ENCODE results near the gene PLEKHG4B. TPM values are rescaled to one million over a fixed set of nuclear protein-coding genes. Genes with fewer than 3 reads are reported as not detected.

The PLEKHG4B gene
- total RNA-seq, 1 donor from 2014 or later: 6.8 TPM

DNA sequence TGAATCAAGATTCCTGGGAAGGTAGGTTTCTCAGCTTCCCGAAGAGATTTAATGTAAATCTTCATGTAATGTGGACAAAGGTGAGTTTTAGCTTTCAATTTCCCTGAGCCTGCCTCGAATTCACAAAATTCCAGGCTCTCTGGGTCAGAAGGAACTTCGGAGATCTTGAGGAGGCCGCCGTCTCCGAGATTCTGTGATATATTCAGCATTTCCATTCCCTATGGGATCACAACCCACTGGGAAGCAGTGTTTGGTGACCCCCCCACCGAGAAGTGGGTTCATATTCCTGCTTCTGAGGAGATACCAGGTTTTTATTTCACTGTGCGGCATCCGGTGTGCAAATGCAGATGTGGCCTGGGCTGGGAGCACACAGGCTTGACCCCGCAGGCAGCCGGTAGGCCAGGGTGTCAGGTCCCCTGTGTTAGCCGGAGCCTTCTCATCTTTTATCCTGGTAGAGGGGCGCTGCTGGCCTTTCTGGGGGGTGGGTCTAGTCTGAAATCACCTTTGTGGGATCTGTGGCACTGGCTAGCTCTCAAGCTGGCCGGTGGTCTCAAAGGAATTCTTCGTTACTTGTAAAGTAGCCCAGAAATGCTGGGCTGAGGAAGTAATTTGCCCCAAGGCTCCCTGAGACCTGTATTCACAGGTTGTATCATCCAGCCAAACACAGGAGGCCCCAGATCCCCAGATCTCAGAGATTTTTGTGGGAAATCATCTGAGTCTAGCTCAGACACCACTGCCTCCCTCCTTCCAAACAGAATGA, 1.4 kb downstream of the PLEKHG4B start:
- H3K27me3 Mint-ChIP-seq (ENCODE audit: unreplicated experiment): peaks cover 3% of the 10 kb centered on the region
- H3K9me3 Mint-ChIP-seq (ENCODE audit: unreplicated experiment): no peaks in the 10 kb centered on the region
- no peaks in the 10 kb centered on the region for H3K4me1 Mint-ChIP-seq (ENCODE audit: unreplicated experiment)
- TF ChIP-seq, protein P1, sequence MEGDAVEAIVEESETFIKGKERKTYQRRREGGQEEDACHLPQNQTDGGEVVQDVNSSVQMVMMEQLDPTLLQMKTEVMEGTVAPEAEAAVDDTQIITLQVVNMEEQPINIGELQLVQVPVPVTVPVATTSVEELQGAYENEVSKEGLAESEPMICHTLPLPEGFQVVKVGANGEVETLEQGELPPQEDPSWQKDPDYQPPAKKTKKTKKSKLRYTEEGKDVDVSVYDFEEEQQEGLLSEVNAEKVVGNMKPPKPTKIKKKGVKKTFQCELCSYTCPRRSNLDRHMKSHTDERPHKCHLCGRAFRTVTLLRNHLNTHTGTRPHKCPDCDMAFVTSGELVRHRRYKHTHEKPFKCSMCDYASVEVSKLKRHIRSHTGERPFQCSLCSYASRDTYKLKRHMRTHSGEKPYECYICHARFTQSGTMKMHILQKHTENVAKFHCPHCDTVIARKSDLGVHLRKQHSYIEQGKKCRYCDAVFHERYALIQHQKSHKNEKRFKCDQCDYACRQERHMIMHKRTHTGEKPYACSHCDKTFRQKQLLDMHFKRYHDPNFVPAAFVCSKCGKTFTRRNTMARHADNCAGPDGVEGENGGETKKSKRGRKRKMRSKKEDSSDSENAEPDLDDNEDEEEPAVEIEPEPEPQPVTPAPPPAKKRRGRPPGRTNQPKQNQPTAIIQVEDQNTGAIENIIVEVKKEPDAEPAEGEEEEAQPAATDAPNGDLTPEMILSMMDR (IDR thresholded peaks at IDR 0.05; ENCODE audit: unreplicated experiment): no peak
- H3K4me3 Mint-ChIP-seq (ENCODE audit: unreplicated experiment): no peak overlapping the region
- no peak for DNase-seq (ENCODE audit: low spot score)
- no peak overlapping the region for H3K27ac Mint-ChIP-seq (ENCODE audit: unreplicated experiment)
- H3K36me3 Mint-ChIP-seq (ENCODE audit: low read depth, unreplicated experiment): no peaks in the 10 kb centered on the region

DNA sequence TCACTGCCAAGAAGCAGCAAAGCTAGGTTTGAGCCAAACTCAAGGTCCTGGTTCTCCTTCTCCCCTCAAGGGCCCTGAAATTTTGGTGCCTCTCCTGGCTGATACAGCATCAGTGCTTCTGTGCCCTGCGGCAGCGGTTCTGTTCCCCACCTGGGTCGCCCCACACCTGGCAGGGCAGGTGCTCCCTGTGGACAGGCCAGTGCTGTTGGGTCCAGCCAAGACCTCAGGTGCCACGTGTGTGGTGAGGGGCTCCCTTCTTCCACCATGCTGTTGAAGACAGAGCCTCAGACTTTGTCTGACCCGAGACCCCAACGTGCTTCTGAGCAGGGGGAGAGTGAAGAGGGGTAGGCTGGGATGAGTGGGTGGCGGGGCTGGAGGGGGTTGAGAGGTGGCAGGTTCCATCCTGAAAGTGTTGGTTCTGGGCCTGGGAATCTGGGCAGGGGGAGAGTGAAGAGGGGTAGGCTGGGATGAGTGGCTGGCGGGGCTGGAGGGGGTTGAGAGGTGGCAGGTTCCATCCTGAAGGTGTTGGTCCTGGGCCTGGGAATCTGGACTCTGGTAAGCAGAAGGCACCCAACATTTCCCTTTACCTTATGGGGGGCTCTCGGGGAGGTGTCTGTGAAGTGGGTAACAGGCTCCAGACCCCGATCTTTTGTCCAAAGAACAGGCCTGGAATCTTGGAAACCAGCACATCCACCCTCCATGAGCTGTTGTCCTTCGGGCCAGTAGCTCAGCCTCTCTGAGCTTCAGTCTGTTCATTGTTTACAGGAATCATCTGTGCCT, 2.3 kb downstream of the PLEKHG4B start:
- no peaks in the 10 kb centered on the region for H3K4me1 Mint-ChIP-seq (ENCODE audit: unreplicated experiment)
- no peaks in the 10 kb centered on the region for H3K36me3 Mint-ChIP-seq (ENCODE audit: low read depth, unreplicated experiment)
- no peak overlapping the region for H3K27ac Mint-ChIP-seq (ENCODE audit: unreplicated experiment)
- DNase-seq (ENCODE audit: low spot score): no peak
- H3K9me3 Mint-ChIP-seq (ENCODE audit: unreplicated experiment): no peaks in the 10 kb centered on the region
- TF ChIP-seq, protein P1 (IDR thresholded peaks at IDR 0.05; ENCODE audit: unreplicated experiment): no peak
- H3K27me3 Mint-ChIP-seq (ENCODE audit: unreplicated experiment): peaks cover 3% of the 10 kb centered on the region
- no peak overlapping the region for H3K4me3 Mint-ChIP-seq (ENCODE audit: unreplicated experiment)

DNA sequence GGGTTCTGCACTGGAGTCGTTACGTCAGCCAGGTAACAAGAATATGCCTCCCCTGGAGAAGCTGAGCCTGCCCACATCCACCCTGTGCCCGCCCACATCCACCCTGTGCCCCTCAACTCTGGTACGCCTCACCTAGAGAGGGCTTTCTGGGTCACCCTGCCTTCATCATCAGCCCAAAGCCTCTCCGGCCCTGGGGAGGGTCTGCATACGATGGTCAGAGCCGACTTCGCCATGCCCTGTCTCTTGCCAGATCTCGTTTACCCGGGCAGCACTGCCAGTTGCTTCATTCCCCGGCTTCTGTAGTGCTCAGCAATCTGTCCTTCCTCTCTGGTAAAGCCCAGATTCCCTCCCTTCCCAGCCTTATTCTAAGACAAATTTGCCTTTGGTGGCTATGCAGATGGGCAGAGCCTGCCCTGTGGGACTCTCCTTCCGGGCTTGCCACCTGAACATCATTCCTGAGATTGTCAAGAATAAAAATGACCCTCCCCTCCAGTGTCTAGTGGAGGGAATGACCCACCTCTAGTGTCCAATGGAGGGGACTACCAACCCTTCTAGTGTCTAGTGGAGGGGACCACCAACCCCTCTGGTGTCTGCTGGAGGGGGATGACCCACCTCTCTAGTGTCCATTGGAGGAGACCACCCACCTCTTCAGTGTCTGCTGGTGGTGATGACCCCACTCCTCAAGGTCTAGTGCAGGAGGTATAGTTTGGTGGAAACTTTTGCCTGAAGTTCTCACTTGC, 3.4 kb downstream of the PLEKHG4B start:
- no peak overlapping the region for H3K4me3 Mint-ChIP-seq (ENCODE audit: unreplicated experiment)
- H3K36me3 Mint-ChIP-seq (ENCODE audit: low read depth, unreplicated experiment): no peaks in the 10 kb centered on the region
- H3K9me3 Mint-ChIP-seq (ENCODE audit: unreplicated experiment): no peaks in the 10 kb centered on the region
- DNase-seq (ENCODE audit: low spot score): no peak
- no peaks in the 10 kb centered on the region for H3K27me3 Mint-ChIP-seq (ENCODE audit: unreplicated experiment)
- TF ChIP-seq, protein P1 (IDR thresholded peaks at IDR 0.05; ENCODE audit: unreplicated experiment): no peak
- no peaks in the 10 kb centered on the region for H3K4me1 Mint-ChIP-seq (ENCODE audit: unreplicated experiment)
- no peak overlapping the region for H3K27ac Mint-ChIP-seq (ENCODE audit: unreplicated experiment)

DNA sequence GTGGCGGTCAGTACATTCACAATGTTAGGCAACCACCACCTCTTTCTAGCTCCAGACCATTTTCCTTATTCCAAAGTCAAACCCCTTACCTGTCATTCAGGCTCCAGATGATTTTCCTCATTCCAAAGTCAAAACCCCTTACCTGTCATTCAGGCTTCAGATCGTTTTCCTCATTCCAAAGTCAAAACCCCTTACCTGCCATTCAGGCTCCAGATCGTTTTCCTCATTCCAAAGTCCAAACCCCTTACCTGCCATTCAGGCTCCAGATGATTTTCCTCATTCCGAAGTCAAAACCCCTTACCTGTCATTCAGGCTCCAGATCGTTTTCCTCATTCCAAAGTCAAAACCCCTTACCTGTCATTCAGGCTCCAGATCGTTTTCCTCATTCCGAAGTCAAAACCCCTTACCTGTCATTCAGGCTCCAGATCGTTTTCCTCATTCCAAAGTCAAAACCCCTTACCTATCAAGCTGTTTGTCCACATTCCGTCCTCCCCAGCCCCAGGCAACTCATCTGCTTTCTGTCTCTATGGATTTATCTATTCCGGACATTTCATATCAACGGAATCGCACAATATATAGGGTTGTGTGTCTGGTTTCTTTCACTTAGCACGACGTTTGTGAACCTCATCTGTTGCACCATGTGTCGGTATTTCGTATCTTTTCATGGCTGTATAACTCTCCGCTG, 5.2 kb downstream of the PLEKHG4B start:
- no peaks in the 10 kb centered on the region for H3K36me3 Mint-ChIP-seq (ENCODE audit: low read depth, unreplicated experiment)
- H3K9me3 Mint-ChIP-seq (ENCODE audit: unreplicated experiment): no peaks in the 10 kb centered on the region
- no peak overlapping the region for H3K27ac Mint-ChIP-seq (ENCODE audit: unreplicated experiment)
- no peaks in the 10 kb centered on the region for H3K27me3 Mint-ChIP-seq (ENCODE audit: unreplicated experiment)
- H3K4me1 Mint-ChIP-seq (ENCODE audit: unreplicated experiment): no peaks in the 10 kb centered on the region
- no peak for DNase-seq (ENCODE audit: low spot score)
- TF ChIP-seq, protein P1 (IDR thresholded peaks at IDR 0.05; ENCODE audit: unreplicated experiment): no peak
- no peak overlapping the region for H3K4me3 Mint-ChIP-seq (ENCODE audit: unreplicated experiment)
